ENCODE results near the gene CHRNB2.

Gene CHRNB2

GRCh38 chr1:154577346-154578057 is 9.9 kb downstream of the CHRNB2 start:
- Histone ChIP-seq H3K27me3 (ENCODE audit: low read depth, low read length) (no peaks in the 10 kb centered on the region), H4K20me1 (ENCODE audit: insufficient read depth, low read length) (no peaks in the 10 kb centered on the region), H3K9ac (ENCODE audit: low read length) (no peak overlapping the region), H3K9me3 (ENCODE audit: insufficient read depth, low read length) (no peaks in the 10 kb centered on the region), H3K4me3 (ENCODE audit: low read length) (no peak overlapping the region), H3K4me2 (ENCODE audit: low read length) (no peak overlapping the region), H3K36me3 (replicated peaks; ENCODE audit: low read depth, low read length) (peaks cover 50% of the 10 kb centered on the region), H2AFZ (ENCODE audit: low read depth, low read length) (no peak overlapping the region), H3K79me2 (ENCODE audit: low read length) (no peaks in the 10 kb centered on the region), H3K27ac (ENCODE audit: low read length) (no peak overlapping the region), H3K4me1 (ENCODE audit: low read length) (no peaks in the 10 kb centered on the region)
- TF ChIP-seq CTCF (IDR thresholded peaks at IDR 0.05; ENCODE audit: low read depth, low read length) (no peak), EZH2phosphoT487 (IDR thresholded peaks at IDR 0.05; ENCODE audit: low read depth) (no peak)

- H3K27ac ChIP-seq (ENCODE audit: low read length): no peak overlapping the region
- no peak overlapping the region for H3K4me3 ChIP-seq (ENCODE audit: low read length)
- H3K9ac ChIP-seq (ENCODE audit: low read length): no peak overlapping the region
- 0 out of 2 replicates have a peak, but pooled peaks cover under 1% of the 10 kb centered on the region for H4K20me1 ChIP-seq (ENCODE audit: insufficient read depth, low read length)
- H3K4me2 ChIP-seq (ENCODE audit: low read length): no peak overlapping the region
- H3K36me3 ChIP-seq (replicated peaks; ENCODE audit: low read depth, low read length): peaks cover 55% of the 10 kb centered on the region
- TF ChIP-seq CTCF (IDR thresholded peaks at IDR 0.05; ENCODE audit: low read depth, low read length) (no peak), EZH2phosphoT487 (IDR thresholded peaks at IDR 0.05; ENCODE audit: low read depth) (no peak)
- H3K79me2 ChIP-seq (ENCODE audit: low read length): peaks cover 2% of the 10 kb centered on the region; the same call in 1 of the 2 replicates
- H2AFZ ChIP-seq (ENCODE audit: low read depth, low read length): no peak overlapping the region
- H3K27me3 ChIP-seq (ENCODE audit: low read depth, low read length): no peaks in the 10 kb centered on the region
- H3K4me1 ChIP-seq (ENCODE audit: low read length): no peaks in the 10 kb centered on the region
- no peaks in the 10 kb centered on the region for H3K9me3 ChIP-seq (ENCODE audit: insufficient read depth, low read length)
Observed at GRCh38 chr1:154578058-154578418, 10.5 kb downstream of the CHRNB2 start.

GRCh38 chr1:154579374-154579773 is 11.8 kb downstream of the CHRNB2 start:
- Histone ChIP-seq H3K4me1 (ENCODE audit: low read length) (peaks cover 10% of the 10 kb centered on the region), H3K27ac (ENCODE audit: low read length) (no peak overlapping the region), H3K27me3 (ENCODE audit: low read depth, low read length) (no peaks in the 10 kb centered on the region), H3K4me2 (ENCODE audit: low read length) (no peak overlapping the region), H2AFZ (ENCODE audit: low read depth, low read length) (no peak overlapping the region), H3K9me3 (ENCODE audit: insufficient read depth, low read length) (no peaks in the 10 kb centered on the region), H3K36me3 (replicated peaks; ENCODE audit: low read depth, low read length) (peaks cover 67% of the 10 kb centered on the region), H4K20me1 (ENCODE audit: insufficient read depth, low read length) (peaks cover 12% of the 10 kb centered on the region; the same call in 1 of the 2 replicates), H3K9ac (ENCODE audit: low read length) (no peak overlapping the region), H3K4me3 (ENCODE audit: low read length) (no peak overlapping the region), H3K79me2 (ENCODE audit: low read length) (peaks cover 5% of the 10 kb centered on the region; the same call in 1 of the 2 replicates)
- TF ChIP-seq EZH2phosphoT487 (IDR thresholded peaks at IDR 0.05; ENCODE audit: low read depth): no peak
- no peak for TF ChIP-seq CTCF (IDR thresholded peaks at IDR 0.05; ENCODE audit: low read depth, low read length)

GRCh38 chr1:154581766-154582165 is 14.2 kb downstream of the CHRNB2 start:
- no peaks in the 10 kb centered on the region for H3K27me3 ChIP-seq (ENCODE audit: low read depth, low read length)
- H3K4me3 ChIP-seq (ENCODE audit: low read length): no peak overlapping the region
- H3K4me1 ChIP-seq (ENCODE audit: low read length): peaks cover 34% of the 10 kb centered on the region
- no peak overlapping the region for H2AFZ ChIP-seq (ENCODE audit: low read depth, low read length)
- H3K36me3 ChIP-seq (replicated peaks; ENCODE audit: low read depth, low read length): peaks cover 90% of the 10 kb centered on the region
- no peaks in the 10 kb centered on the region for H3K9me3 ChIP-seq (ENCODE audit: insufficient read depth, low read length)
- H4K20me1 ChIP-seq (ENCODE audit: insufficient read depth, low read length): peaks cover 15% of the 10 kb centered on the region; the same call in 1 of the 2 replicates
- peaks cover 5% of the 10 kb centered on the region; the same call in 1 of the 2 replicates for H3K79me2 ChIP-seq (ENCODE audit: low read length)
- TF ChIP-seq CTCF (IDR thresholded peaks at IDR 0.05; ENCODE audit: low read depth, low read length) (no peak), EZH2phosphoT487 (IDR thresholded peaks at IDR 0.05; ENCODE audit: low read depth) (no peak)
- no peak overlapping the region for H3K27ac ChIP-seq (ENCODE audit: low read length)
- H3K9ac ChIP-seq (ENCODE audit: low read length): no peak overlapping the region
- H3K4me2 ChIP-seq (ENCODE audit: low read length): no peak overlapping the region

All from OCI-LY3 (cell line).